HG02981 (cell line): Measurements from ENCODE around the gene COPS7B.
"Not testable (repeated sequence)": the region's sequence is repeated elsewhere in the genome, so short reads cannot be mapped to it uniquely, and the experiment has no call there.

ENCODE experiments used
- ATAC-seq: cut with Tn5 transposase; IDR thresholded peaks from one replicate; pipeline ENCODE4 v1.9.1; 2021; ENCODE audit warnings: mild to moderate bottlenecking, moderate library complexity; ENCODE audit not compliant: unreplicated experiment

The COPS7B gene

GRCh38 chr2:231786177-231786916 is at the start of gene COPS7B:
TSS of gene COPS7B (plus strand) at chr2:231786445. CDS start at chr2:231788571, 2,126 bp downstream.
- peak; percentile 56 for ATAC-seq

- ATAC-seq, result no peak
Measured at GRCh38 chr2:231737761-231738160, 48.5 kb upstream of the COPS7B start.

- no peak for ATAC-seq
Measured at GRCh38 chr2:231743376-231744116, 42.7 kb upstream of the COPS7B start.

GRCh38 chr2:231745303-231746038 is 40.8 kb upstream of the COPS7B start:
- ATAC-seq, result no peak

GRCh38 chr2:231748153-231748896 is 37.9 kb upstream of the COPS7B start:
- ATAC-seq, result not testable (repeated sequence)

GRCh38 chr2:231749016-231749415 is 37.2 kb upstream of the COPS7B start:
- not testable (repeated sequence) for ATAC-seq

GRCh38 chr2:231751042-231751815 is 35.0 kb upstream of the COPS7B start:
- no peak for ATAC-seq

GRCh38 chr2:231752061-231752460 is 34.2 kb upstream of the COPS7B start:
- no peak for ATAC-seq

- no peak for ATAC-seq
Measured at GRCh38 chr2:231761735-231762134, 24.5 kb upstream of the COPS7B start.

GRCh38 chr2:231764124-231764523 is 22.1 kb upstream of the COPS7B start:
- no peak for ATAC-seq

GRCh38 chr2:231764760-231765159 is 21.5 kb upstream of the COPS7B start:
- ATAC-seq, result no peak

GRCh38 chr2:231765496-231765929 is 20.7 kb upstream of the COPS7B start:
- ATAC-seq, result peak; percentile 59

- ATAC-seq, result no peak
Measured at GRCh38 chr2:231769170-231770136, 16.8 kb upstream of the COPS7B start.

GRCh38 chr2:231780123-231780908 is 5.9 kb upstream of the COPS7B start:
- peak; percentile 1 for ATAC-seq

- peak; percentile 88 for ATAC-seq
Measured at GRCh38 chr2:231780909-231781797, 5.1 kb upstream of the COPS7B start, which contains the start of gene PDE6D. TSS of gene PDE6D (minus strand) at chr2:231781282. CDS start at chr2:231781114, 168 bp downstream.

- no peak for ATAC-seq
Measured at GRCh38 chr2:231781798-231782726, 4.2 kb upstream of the COPS7B start.
